H1 (cell line): ENCODE data around the gene SUCLG2.

ENCODE experiments used
- POLR2A ChIP-seq, 2 experiments: IDR thresholded peaks; 1 replicate in 1 of 2; 2 replicates in 1 of 2; pipeline ENCODE4 v1.6.1; 2011; ENCODE audit warnings: low read depth in 2 of 2, low read length in 2 of 2, mild to moderate bottlenecking in 2 of 2; ENCODE audit errors: control extremely low read depth in 1 of 2
- POLR2AphosphoS5 ChIP-seq: IDR thresholded peaks from 2 replicates; pipeline ENCODE4 v1.6.1; 2011; ENCODE audit warnings: low read depth, low read length

DNA sequence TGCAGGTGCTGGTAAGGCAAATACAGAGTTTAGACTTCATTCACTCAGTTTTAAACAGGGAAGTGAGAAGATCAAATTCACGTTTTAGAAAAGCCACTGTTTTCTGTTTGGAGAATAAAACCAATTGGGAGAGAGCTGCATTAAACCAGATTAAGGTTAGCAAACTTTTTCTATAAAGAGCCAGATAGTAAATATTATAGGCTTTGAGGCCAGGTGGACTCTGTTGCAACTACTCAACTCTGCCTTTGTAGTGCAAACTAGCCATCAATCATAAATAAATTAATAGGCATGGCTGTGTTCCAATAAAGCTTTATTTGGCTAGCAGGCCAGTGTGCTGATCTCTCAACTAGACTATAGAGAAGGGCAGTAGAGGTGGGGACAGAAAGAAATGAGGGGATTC lies 33.5 kb downstream of the SUCLG2 start:
- TF ChIP-seq POLR2AphosphoS5: no peak
- TF ChIP-seq POLR2A (IDR thresholded peaks at IDR 0.05; ENCODE audit: control extremely low read depth in 1 of 2, low read depth in 2 of 2, low read length in 2 of 2): no peak
